ENCODE results near the gene MMP11. TPM values are rescaled to one million over a fixed set of nuclear protein-coding genes. Genes with fewer than 3 reads are reported as not detected.
A peak's percentile ranks its signal among the peaks of the same experiment; 100 is the strongest.

The MMP11 gene
- total and polyA plus RNA-seq, 8 donors: 0.43 to 17.6 (median 0.74) TPM

GRCh38 chr22:23791738-23792645 is 19.3 kb downstream of the MMP11 start:
- Histone ChIP-seq H3K27ac (no peak overlapping the region), H3K4me3 (no peak overlapping the region), H3K9me3 (no peaks in the 10 kb centered on the region), H3K4me1 (peaks cover 8 to 20% (median 9%) of the 10 kb centered on the region in 3 donors), H3K27me3 (no peaks in the 10 kb centered on the region), H3K36me3 (peaks cover 0 to 40% (median 12%) of the 10 kb centered on the region in 3 donors)
- ATAC-seq (no peak), FAIRE-seq (no peak), DNase-seq (peak in 1 of 6 donors; percentile 36)
- intact Hi-C loops (cut with DNase I): no loop called here
- no peak for TF ChIP-seq CTCF (IDR thresholded peaks at IDR 0.05)
- 83 to 86% methylated on average over 25 of the region's 25 CpGs for WGBS, 2 donors

GRCh38 chr22:23793326-23793725 is 20.7 kb downstream of the MMP11 start:
- no peak overlapping the region for H3K27ac ChIP-seq

GRCh38 chr22:23796461-23796860 is 23.8 kb downstream of the MMP11 start:
- no peak for TF ChIP-seq CTCF (IDR thresholded peaks at IDR 0.05)
- H3K9me3 ChIP-seq: no peaks in the 10 kb centered on the region
- H3K36me3 ChIP-seq: peaks cover 0 to 67% (median 24%) of the 10 kb centered on the region in 3 donors
- no peaks in the 10 kb centered on the region for H3K4me1 ChIP-seq
- intact Hi-C loops (cut with DNase I): no loop called here
- DNase-seq (no peak), ATAC-seq (no peak), FAIRE-seq (no peak)
- WGBS, 2 donors: 86 to 87% methylated on average over 5 of the region's 5 CpGs
- no peak overlapping the region for H3K27ac ChIP-seq
- no peaks in the 10 kb centered on the region for H3K27me3 ChIP-seq
- H3K4me3 ChIP-seq: no peak overlapping the region

More at GRCh38 chr22:23793326-23793725, 20.7 kb downstream of the MMP11 start:
- intact Hi-C loops (cut with DNase I): no loop called here
- no peaks in the 10 kb centered on the region for H3K27me3 ChIP-seq
- FAIRE-seq (no peak), DNase-seq (peak in 1 of 6 donors; percentile 22), ATAC-seq (no peak)
- WGBS, 2 donors: 80 to 81% methylated on average over 8 of the region's 8 CpGs
- H3K9me3 ChIP-seq: no peaks in the 10 kb centered on the region
- TF ChIP-seq CTCF (IDR thresholded peaks at IDR 0.05): no peak
- H3K4me3 ChIP-seq: no peak overlapping the region
- peaks cover 0 to 47% (median 12%) of the 10 kb centered on the region in 3 donors for H3K36me3 ChIP-seq
- peaks cover 6 to 14% (median 8%) of the 10 kb centered on the region in 3 donors for H3K4me1 ChIP-seq

GRCh38 chr22:23800297-23801237 is 27.9 kb downstream of the MMP11 start:
- Histone ChIP-seq H3K27ac (no peak overlapping the region), H3K9me3 (no peaks in the 10 kb centered on the region), H3K4me1 (no peaks in the 10 kb centered on the region), H3K4me3 (no peak overlapping the region), H3K27me3 (no peaks in the 10 kb centered on the region), H3K36me3 (peaks cover 0 to 70% (median 26%) of the 10 kb centered on the region in 3 donors)
- TF ChIP-seq CTCF (IDR thresholded peaks at IDR 0.05): no peak
- ATAC-seq (no peak), DNase-seq (no peak), FAIRE-seq (no peak)
- WGBS, 2 donors: 94 to 97% methylated on average over 18 of the region's 18 CpGs
- intact Hi-C loops (cut with DNase I): no loop called here
